MCF 10A (cell line): ENCODE results near the gene TNNT2. TPM values are rescaled to one million over a fixed set of nuclear protein-coding genes. Genes with fewer than 3 reads are reported as not detected.

Experiments
- BruUV-seq: library from RNA; stranded (reverse); fragments of 400-500 nt; replicated peaks from 2 replicates; lab custom pipeline; 2021; lab: Mats Ljungman, UMichigan
- CTCF ChIA-PET: fragments of 300-600 bp; sonication (Branson Sonifier 250); formaldehyde crosslinking; extraction: SDS; loops from one replicate; lab custom pipeline; 2021; ENCODE audit warnings: antibody characterized with exemption, inconsistent platforms; lab: Yijun Ruan, JAX
- POLR2A ChIA-PET: fragments of 300-600, 350-650 bp; sonication (Branson Sonifier 250); formaldehyde crosslinking; extraction: SDS; loops from one replicate; lab custom pipeline; 2020; ENCODE audit warnings: antibody characterized with exemption, inconsistent platforms; lab: Yijun Ruan, JAX
- DNase-seq: peaks from one replicate; pipeline ENCODE4 v3.0.0-alpha.2; 2018; ENCODE audit not compliant: unreplicated experiment
- H3K27ac Mint-ChIP-seq: one replicate; pipeline ENCODE4 v1.8.0; 2022; ENCODE audit warnings: mild to moderate bottlenecking, low read depth, mixed read lengths; ENCODE audit not compliant: unreplicated experiment
- H3K27me3 Mint-ChIP-seq: one replicate; pipeline ENCODE4 v1.8.0; 2022; ENCODE audit warnings: mixed read lengths; ENCODE audit not compliant: insufficient read depth, unreplicated experiment
- H3K36me3 Mint-ChIP-seq: one replicate; pipeline ENCODE4 v1.8.0; 2022; ENCODE audit warnings: mild to moderate bottlenecking, moderate library complexity, mixed read lengths; ENCODE audit not compliant: insufficient read depth, unreplicated experiment
- H3K4me1 Mint-ChIP-seq: one replicate; pipeline ENCODE4 v1.8.0; 2022; ENCODE audit warnings: mixed read lengths; ENCODE audit not compliant: insufficient read depth, unreplicated experiment
- H3K4me3 Mint-ChIP-seq: one replicate; pipeline ENCODE4 v1.8.0; 2022; ENCODE audit warnings: mild to moderate bottlenecking, moderate library complexity, mixed read lengths; ENCODE audit not compliant: unreplicated experiment
- H3K9me3 Mint-ChIP-seq: one replicate; pipeline ENCODE4 v1.8.0; 2022; ENCODE audit warnings: mixed read lengths; ENCODE audit not compliant: unreplicated experiment
- CTCF ChIP-seq: fragments of 200-600 bp; IDR thresholded peaks from one replicate; pipeline ENCODE4 v1.8.0; 2022; ENCODE audit warnings: antibody characterized with exemption, mild to moderate bottlenecking; ENCODE audit not compliant: unreplicated experiment
- intact Hi-C: fragments of 100-400 bp; cut with micrococcal nuclease; formaldehyde crosslinking; loops from 2 replicates; pipeline ENCODE4 v1.14.1; 2022
- total RNA-seq: library from RNA; stranded (reverse); gene quantifications from 2 replicates; pipeline ENCODE4 v1.2.3, GENCODE V29; 2022

TNNT2 gene
- total RNA-seq, 1 experiment from 2014 or later = 0.37 TPM

GRCh38 chr1:201346337-201346939 is 31.0 kb downstream of the TNNT2 start:
- ChIA-PET CTCF (interaction anchor here (0.6 to 7.7 kb wide), 44 partner anchors 8 to 1736 kb away, joined by 3 to 445 read pairs (median 4); no protein-coding TSS in a partner anchor), POLR2A (interaction anchor here (0.6 to 10.7 kb wide), 19 partner anchors 12 to 122 kb away, joined by 3 to 146 read pairs (median 5); partner anchors contain the start of gene PHLDA3)
- BruUV-seq = no TSS peak
- intact Hi-C loops = loop anchor here (1.0 kb wide), 5 partner anchors 15 to 92 kb away; no protein-coding TSS in a partner anchor
- H3K4me3 Mint-ChIP-seq = no peak overlapping the region
- TF ChIP-seq CTCF = peak; percentile 97
- peaks cover 5% of the 10 kb centered on the region for H3K27me3 Mint-ChIP-seq
- peaks cover 4% of the 10 kb centered on the region for H3K9me3 Mint-ChIP-seq
- H3K27ac Mint-ChIP-seq = no peak overlapping the region
- H3K36me3 Mint-ChIP-seq = peaks cover 6% of the 10 kb centered on the region
- peak; percentile 93 for DNase-seq
- peaks cover 21% of the 10 kb centered on the region for H3K4me1 Mint-ChIP-seq

- Mint-ChIP-seq H3K4me1 (peaks cover 21% of the 10 kb centered on the region), H3K27me3 (no peaks in the 10 kb centered on the region), H3K9me3 (peaks cover 11% of the 10 kb centered on the region), H3K27ac (no peak overlapping the region), H3K4me3 (no peak overlapping the region), H3K36me3 (peaks cover 6% of the 10 kb centered on the region)
- intact Hi-C loops = no loop called here
- BruUV-seq = no TSS peak
- POLR2A ChIA-PET = interaction anchor here (0.6 to 10.7 kb wide), 10 partner anchors 10 to 91 kb away, joined by 3 to 146 read pairs (median 4); no protein-coding TSS in a partner anchor
- no peak for DNase-seq
- TF ChIP-seq CTCF = no peak
- CTCF ChIA-PET = interaction anchor here (0.6 to 7.7 kb wide), 13 partner anchors 10 to 305 kb away, joined by 3 to 445 read pairs (median 37); no protein-coding TSS in a partner anchor
Observed at GRCh38 chr1:201345081-201345355, 32.5 kb downstream of the TNNT2 start.

- intact Hi-C loops = no loop called here
- peaks cover 21% of the 10 kb centered on the region for H3K4me1 Mint-ChIP-seq
- H3K4me3 Mint-ChIP-seq = no peak overlapping the region
- no peak overlapping the region for H3K27ac Mint-ChIP-seq
- H3K27me3 Mint-ChIP-seq = no peaks in the 10 kb centered on the region
- peaks cover 11% of the 10 kb centered on the region for H3K9me3 Mint-ChIP-seq
- no peak for TF ChIP-seq CTCF
- CTCF ChIA-PET = interaction anchor here (0.7 to 7.7 kb wide), 13 partner anchors 10 to 365 kb away, joined by 3 to 445 read pairs (median 37); no protein-coding TSS in a partner anchor
- POLR2A ChIA-PET = interaction anchor here (0.6 to 10.7 kb wide), 12 partner anchors 9 to 90 kb away, joined by 3 to 146 read pairs (median 4); no protein-coding TSS in a partner anchor
- DNase-seq = no peak
- BruUV-seq = no TSS peak
- H3K36me3 Mint-ChIP-seq = peaks cover 6% of the 10 kb centered on the region
Observed at GRCh38 chr1:201344206-201345080, 33.0 kb downstream of the TNNT2 start.

GRCh38 chr1:201341377-201341776 is 36.1 kb downstream of the TNNT2 start:
- DNase-seq = no peak
- intact Hi-C loops = no loop called here
- BruUV-seq = no TSS peak
- no peaks in the 10 kb centered on the region for H3K27me3 Mint-ChIP-seq
- peaks cover 8% of the 10 kb centered on the region for H3K4me1 Mint-ChIP-seq
- peaks cover 11% of the 10 kb centered on the region for H3K9me3 Mint-ChIP-seq
- peaks cover 6% of the 10 kb centered on the region for H3K36me3 Mint-ChIP-seq
- H3K4me3 Mint-ChIP-seq = no peak overlapping the region
- ChIA-PET CTCF (interaction anchor here (0.8 to 2.6 kb wide), 4 partner anchors 20 to 87 kb away, joined by 3 to 18 read pairs (median 6); no protein-coding TSS in a partner anchor), POLR2A (interaction anchor here (0.8 to 10.7 kb wide), 3 partner anchors 32 to 81 kb away, joined by 3 to 146 read pairs (median 7); no protein-coding TSS in a partner anchor)
- no peak overlapping the region for H3K27ac Mint-ChIP-seq
- TF ChIP-seq CTCF = no peak
